Activated naive CD8-positive, alpha-beta T cell treated with anti-CD3 and anti-CD28 coated beads, Interleukin-2, amount 50 U/mL, for 24 hours (primary cell): ENCODE results near the gene DGKQ.
A peak's percentile ranks its signal among the peaks of the same experiment; 100 is the strongest.
"Not testable (repeated sequence)": the region's sequence is repeated elsewhere in the genome, so short reads cannot be mapped to it uniquely, and the experiment has no call there.

Experiments
- ATAC-seq: fragments of 150-1000 bp; cut with Tn5 transposase; one replicate; pipeline ENCODE4 v1.10.0; 2021
- DNase-seq: peaks from one replicate; pipeline ENCODE4 v3.0.0; 2021
- H3K27ac Mint-ChIP-seq: one replicate; pipeline ENCODE4 v1.8.0; 2021; ENCODE audit warnings: mild to moderate bottlenecking, mixed read lengths
- H3K27me3 Mint-ChIP-seq: one replicate; pipeline ENCODE4 v1.8.0; 2021; ENCODE audit warnings: mixed read lengths
- H3K36me3 Mint-ChIP-seq: one replicate; pipeline ENCODE4 v1.8.0; 2021; ENCODE audit warnings: low read depth, mixed read lengths
- H3K4me1 Mint-ChIP-seq: one replicate; pipeline ENCODE4 v1.8.0; 2021; ENCODE audit warnings: mixed read lengths
- H3K4me3 Mint-ChIP-seq: one replicate; pipeline ENCODE4 v1.8.0; 2021; ENCODE audit warnings: mild to moderate bottlenecking, moderate library complexity, mixed read lengths
- H3K9me3 Mint-ChIP-seq: one replicate; pipeline ENCODE4 v1.8.0; 2021; ENCODE audit warnings: mixed read lengths

Gene DGKQ

DNA sequence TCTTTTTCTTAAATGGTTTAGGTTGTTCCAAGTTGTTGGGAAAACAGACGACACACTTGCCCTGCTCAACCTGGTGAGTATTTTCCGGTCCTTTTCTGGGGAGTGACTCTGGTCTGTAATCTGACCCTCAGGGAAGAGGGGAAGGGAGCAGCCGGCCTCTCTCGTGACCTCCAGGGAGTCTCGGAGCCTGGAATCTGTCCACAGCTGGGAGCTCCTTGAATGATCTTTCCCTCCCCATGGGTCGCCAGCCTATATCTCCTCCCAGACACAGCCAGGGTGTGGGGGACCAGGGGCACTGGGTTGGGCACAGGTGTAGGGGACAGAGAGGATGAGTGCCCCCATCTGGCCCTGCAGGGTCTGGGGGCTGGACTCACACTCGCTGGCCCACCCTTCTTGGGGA is 22.2 kb downstream of the DGKQ start:
- Mint-ChIP-seq H3K4me1 (no peaks in the 10 kb centered on the region), H3K4me3 (no peak overlapping the region)
- no peak for ATAC-seq

DNA sequence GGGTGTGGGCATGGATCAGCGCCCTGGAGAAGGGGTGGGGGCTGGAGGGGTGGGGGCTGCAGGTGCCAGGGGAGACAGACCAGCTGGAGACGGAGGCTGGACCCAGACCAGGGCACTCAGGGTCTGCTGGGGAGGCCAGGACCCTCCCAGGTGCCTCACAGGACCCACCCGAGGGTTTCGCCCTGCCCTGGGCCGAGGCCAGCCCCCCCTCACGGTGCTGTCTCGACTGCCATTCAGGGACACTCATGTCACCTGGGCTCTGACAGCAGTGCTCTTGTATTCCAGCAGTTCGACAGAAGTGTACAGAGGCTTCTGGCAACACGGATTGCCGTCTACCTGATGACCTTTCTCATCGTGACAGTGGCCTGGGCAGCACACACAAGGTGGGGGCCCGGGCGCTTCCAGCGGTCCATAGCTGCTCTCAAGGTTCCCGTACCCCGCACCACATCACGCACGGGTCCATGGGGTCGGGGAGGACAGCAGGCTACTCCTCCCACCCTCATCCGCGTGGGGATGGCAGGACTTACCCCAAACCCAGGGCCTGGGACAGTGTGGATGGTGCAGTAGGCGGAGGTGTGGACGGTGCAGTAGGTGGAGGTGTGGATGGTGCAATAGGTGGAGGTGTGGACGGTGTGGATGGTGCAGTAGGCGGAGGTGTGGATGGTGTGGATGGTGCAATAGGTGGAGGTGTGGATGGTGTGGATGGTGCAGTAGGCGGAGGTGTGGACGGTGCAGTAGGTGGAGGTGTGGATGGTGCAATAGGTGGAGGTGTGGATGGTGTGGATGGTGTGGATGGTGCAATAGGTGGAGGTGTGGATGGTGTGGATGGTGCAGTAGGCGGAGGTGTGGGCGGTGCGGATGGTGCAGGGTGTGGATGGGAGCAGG is 23.0 kb downstream of the DGKQ start:
- Mint-ChIP-seq H3K9me3 (no peaks in the 10 kb centered on the region), H3K4me1 (no peaks in the 10 kb centered on the region), H3K4me3 (no peak overlapping the region), H3K36me3 (peaks cover 3% of the 10 kb centered on the region), H3K27ac (no peak overlapping the region), H3K27me3 (no peaks in the 10 kb centered on the region)
- no peak for ATAC-seq
- no peak for DNase-seq

More for the DNA sequence above, 22.2 kb downstream of the DGKQ start:
- Mint-ChIP-seq H3K27ac (no peak overlapping the region), H3K27me3 (no peaks in the 10 kb centered on the region), H3K36me3 (peaks cover 3% of the 10 kb centered on the region), H3K9me3 (no peaks in the 10 kb centered on the region)
- no peak for DNase-seq

DNA sequence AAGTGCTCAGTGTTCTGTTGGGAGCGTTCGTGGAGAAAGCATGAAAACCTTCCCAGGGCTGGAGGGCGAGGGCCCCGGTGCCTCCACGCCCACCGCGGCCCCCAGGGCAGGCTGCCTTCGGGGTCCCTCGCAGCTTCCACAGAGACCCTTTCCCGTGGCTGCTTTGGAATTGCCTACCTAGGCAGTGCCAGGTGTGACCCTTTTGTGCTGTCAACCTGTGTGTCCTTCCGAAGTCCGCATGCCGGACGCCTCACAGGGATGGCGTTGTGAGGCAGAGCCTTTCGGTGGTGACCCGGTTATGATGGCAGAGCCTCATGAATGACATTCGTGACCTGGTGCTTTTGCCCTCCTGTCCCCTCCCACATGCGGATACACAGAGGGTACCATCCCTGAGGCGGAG is 23.7 kb downstream of the DGKQ start:
- H3K36me3 Mint-ChIP-seq, result peaks cover 3% of the 10 kb centered on the region
- H3K4me1 Mint-ChIP-seq, result no peaks in the 10 kb centered on the region
- H3K27ac Mint-ChIP-seq, result no peak overlapping the region

DNA sequence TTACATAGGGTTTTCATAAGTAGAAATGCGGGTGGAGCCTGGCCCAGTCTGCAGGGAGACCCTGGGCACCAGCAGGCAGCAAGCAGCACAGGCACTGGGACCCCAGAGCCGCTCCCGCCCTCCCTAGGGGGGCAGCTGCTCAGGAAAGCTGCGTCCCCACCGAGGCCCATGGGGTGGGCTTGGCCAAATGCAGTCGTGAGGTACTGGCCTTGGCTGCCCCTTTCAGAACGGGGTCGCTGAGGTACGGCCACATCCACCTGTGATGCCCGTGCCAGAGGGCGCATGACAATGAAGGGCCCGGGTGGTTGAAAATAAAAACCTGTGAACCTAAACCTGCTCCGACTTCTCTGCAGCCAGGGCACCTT is 24.5 kb downstream of the DGKQ start:
- DNase-seq, result no peak
- no peak overlapping the region for H3K27ac Mint-ChIP-seq
- no peak overlapping the region for H3K4me3 Mint-ChIP-seq
- no peaks in the 10 kb centered on the region for H3K27me3 Mint-ChIP-seq
- H3K36me3 Mint-ChIP-seq, result no peaks in the 10 kb centered on the region
- no peaks in the 10 kb centered on the region for H3K4me1 Mint-ChIP-seq
- H3K9me3 Mint-ChIP-seq, result no peaks in the 10 kb centered on the region
- ATAC-seq, result no peak

More for the DNA sequence above, 23.7 kb downstream of the DGKQ start:
- ATAC-seq, result no peak
- DNase-seq, result no peak
- Mint-ChIP-seq H3K9me3 (no peaks in the 10 kb centered on the region), H3K4me3 (no peak overlapping the region), H3K27me3 (no peaks in the 10 kb centered on the region)

DNA sequence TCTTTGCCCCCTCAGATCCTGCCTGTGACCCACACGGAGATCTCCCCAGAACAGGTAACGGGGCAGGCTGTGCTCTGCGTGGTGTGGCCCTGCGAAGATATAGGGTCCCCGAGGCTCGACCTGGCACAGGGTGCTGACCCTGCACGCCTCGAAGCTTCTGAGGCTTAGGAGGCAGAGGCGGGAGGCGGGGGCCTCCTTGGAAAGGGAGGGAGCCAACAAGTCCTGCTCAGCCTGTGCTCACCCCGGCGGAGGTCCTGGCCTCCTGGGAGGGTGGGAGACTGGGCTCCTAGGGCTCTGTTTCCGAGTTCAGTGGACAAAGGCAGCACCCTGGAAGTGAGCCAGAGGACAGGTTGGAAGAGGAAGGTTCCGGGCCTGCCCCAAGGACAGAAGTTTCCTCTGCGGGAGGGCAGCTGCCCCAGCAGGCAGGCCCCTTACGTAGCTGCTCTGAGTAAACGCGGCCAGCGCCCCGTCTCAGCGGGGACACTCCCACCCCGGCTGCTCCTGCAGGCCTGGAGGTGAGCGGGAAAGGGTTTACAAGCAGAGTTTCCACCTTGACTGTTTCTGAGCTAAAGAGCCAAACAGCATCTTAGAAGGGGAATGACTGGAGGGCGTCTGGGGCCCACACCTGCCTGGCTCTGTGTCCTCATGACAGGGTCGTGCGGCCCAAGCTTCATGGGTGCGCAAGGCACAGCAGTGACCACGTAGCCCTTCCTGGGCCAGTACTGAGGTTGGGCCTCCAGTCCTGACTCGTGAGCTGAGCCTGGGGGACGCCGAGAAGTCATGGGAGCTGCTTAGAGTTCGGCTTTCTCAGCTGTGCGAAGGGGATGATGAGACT is 25.1 kb downstream of the DGKQ start:
- Mint-ChIP-seq H3K4me1 (no peaks in the 10 kb centered on the region), H3K36me3 (no peaks in the 10 kb centered on the region), H3K4me3 (no peak overlapping the region), H3K27me3 (no peaks in the 10 kb centered on the region), H3K27ac (no peak overlapping the region), H3K9me3 (no peaks in the 10 kb centered on the region)
- ATAC-seq (no peak), DNase-seq (no peak)

DNA sequence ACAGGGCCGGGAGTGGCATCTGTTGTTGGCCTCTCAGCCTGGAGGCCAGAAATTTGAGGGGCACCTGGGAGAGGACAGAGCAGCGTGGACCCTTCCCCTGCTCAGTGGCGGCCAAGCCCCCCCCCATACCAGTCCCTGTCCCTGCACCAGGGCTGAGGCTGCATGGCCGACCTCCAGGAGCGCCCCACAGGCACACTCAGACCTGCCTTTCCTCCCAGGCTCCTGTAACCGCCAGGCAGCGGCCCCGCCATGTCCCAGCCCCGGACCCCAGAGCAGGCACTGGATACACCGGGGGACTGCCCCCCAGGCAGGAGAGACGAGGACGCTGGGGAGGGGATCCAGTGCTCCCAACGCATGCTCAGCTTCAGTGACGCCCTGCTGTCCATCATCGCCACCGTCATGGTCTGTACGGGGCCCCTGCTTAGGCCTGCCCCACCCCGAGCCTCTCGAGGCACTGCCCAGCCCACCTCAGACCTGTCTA is 25.8 kb downstream of the DGKQ start:
- DNase-seq (no peak), ATAC-seq (no peak)
- H3K4me1 Mint-ChIP-seq, result no peaks in the 10 kb centered on the region
- no peaks in the 10 kb centered on the region for H3K9me3 Mint-ChIP-seq
- no peaks in the 10 kb centered on the region for H3K36me3 Mint-ChIP-seq
- H3K4me3 Mint-ChIP-seq, result no peak overlapping the region
- no peak overlapping the region for H3K27ac Mint-ChIP-seq
- H3K27me3 Mint-ChIP-seq, result no peaks in the 10 kb centered on the region

DNA sequence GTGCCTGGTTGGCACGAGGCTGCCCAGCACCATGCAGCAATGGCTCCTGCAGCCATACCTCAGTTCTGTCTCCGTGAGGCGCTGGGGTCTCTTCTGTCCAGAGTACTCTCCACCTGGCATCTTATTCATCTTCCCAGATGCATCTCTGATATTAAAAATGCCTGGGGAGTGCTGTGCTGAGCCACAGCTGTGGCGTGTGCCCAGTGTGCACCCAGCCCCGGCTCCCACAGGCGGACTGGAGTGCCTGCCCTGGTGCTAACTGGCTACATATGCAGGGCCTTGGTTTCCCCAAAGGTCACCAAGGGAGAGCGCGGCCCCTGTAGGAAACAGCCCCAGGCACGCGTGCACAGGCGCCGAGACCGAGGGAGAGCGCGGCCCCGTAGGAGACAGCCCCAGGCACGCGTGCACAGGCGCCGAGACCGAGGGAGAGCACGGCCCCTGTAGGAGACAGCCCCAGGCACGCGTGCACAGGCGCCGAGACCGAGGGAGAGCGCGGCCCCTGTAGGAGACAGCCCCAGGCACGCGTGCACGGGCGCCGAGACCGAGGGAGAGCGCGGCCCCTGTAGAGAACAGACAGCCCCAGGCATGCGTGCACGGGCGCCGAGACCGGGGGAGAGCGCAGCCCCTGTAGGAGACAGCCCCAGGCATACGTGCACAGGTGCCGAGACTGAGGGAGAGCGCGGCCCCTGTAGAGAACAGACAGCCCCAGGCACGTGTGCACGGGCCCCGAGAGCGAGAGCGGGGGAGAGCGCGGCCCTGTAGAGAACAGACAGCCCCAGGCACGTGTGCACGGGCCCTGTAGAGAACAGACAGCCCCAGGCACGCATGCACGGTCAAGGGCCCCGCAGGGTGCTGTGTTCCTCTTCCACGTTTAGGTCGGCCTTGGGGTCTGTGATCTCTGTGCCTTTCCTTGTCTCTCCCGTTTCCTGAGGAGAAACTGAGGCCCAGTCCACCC is 26.6 kb downstream of the DGKQ start:
- ATAC-seq, result no peak
- Mint-ChIP-seq H3K27ac (no peak overlapping the region), H3K36me3 (no peaks in the 10 kb centered on the region), H3K4me3 (no peak overlapping the region), H3K4me1 (no peaks in the 10 kb centered on the region), H3K27me3 (no peaks in the 10 kb centered on the region), H3K9me3 (no peaks in the 10 kb centered on the region)
- no peak for DNase-seq

DNA sequence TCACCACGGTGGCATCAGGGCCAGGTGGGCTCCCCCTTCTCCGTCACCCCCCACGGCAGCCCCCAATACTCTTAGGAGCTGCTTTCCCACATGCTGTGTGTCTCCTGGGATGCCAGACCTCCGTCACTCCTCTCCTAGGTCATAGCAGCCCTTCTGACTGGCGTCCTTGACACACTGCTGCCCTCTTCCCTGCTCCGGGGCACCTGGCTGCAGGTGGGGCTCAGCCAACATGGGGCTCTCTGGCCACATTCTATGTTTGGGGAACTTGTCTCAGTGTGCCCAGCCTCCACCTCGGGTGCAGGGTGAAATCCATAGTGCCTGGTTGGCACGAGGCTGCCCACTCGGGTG is 27.3 kb downstream of the DGKQ start:
- DNase-seq (no peak), ATAC-seq (no peak)
- Mint-ChIP-seq H3K9me3 (no peaks in the 10 kb centered on the region), H3K36me3 (no peaks in the 10 kb centered on the region), H3K4me3 (no peak overlapping the region), H3K27ac (no peak overlapping the region), H3K4me1 (no peaks in the 10 kb centered on the region), H3K27me3 (no peaks in the 10 kb centered on the region)

DNA sequence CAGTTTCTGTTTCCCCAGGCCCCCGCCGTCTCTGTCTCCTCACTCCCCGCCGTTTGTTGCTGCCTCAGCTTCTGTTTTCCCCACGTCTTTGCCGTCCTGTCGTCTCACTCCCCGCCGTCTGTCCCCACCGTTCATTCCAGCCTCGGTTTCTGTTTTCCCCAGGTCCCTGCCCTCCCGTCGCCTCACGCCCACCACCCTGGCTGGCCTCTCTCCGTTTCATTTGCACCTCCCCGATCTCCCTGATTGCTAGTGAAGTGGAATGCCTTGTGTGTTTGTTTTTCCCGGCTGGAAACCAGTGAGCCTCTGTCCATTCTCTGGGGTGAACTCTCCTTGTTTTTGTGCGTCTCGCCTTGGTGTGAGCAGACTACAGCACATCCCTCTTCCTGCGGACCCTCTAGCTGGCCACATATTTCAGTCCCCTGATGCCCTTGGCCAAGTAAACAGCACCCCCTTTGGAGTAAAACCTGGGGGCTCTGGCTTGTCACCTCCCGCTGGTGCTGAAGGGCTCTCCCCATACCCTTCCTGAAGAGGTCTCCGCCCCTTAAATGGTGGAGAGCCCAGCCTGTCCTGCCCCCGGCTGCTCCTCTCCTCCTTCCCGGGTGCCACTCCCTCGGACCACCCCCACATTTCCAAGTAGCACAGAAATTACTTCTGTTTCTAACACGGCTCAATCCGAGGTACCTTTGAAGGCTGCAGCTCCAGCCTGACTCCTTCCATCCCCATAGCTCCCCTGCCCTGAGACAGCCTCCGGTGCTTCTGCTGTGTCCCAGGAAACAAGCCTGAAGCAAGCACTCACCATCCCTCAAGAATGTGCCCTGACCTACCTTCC is 27.9 kb downstream of the DGKQ start:
- H3K27me3 Mint-ChIP-seq, result no peaks in the 10 kb centered on the region
- DNase-seq (no peak), ATAC-seq (no peak)
- no peak overlapping the region for H3K4me3 Mint-ChIP-seq
- H3K27ac Mint-ChIP-seq, result no peak overlapping the region
- H3K4me1 Mint-ChIP-seq, result no peaks in the 10 kb centered on the region
- H3K36me3 Mint-ChIP-seq, result no peaks in the 10 kb centered on the region
- H3K9me3 Mint-ChIP-seq, result no peaks in the 10 kb centered on the region

DNA sequence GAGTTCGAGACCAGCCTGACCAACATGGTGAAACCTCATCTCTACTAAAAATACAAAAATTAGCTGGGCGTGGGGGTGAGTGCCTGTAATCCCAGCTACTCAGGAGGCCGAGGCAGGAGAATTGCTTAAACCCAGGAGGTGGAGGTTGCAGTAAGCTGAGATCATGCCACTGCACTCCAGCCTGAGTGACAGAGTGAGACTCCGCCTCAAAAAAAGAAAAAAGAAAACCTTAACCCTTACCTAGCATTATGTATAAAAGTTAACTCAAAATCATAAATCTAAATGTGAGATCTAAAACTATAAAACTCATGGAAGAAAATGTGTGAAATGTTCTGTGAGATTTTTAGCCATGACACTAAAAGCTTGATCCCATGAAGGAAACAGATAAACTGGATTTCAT is 33.9 kb downstream of the DGKQ start:
- not testable (repeated sequence) for H3K4me1 Mint-ChIP-seq, ATAC-seq, H3K4me3 Mint-ChIP-seq

DNA sequence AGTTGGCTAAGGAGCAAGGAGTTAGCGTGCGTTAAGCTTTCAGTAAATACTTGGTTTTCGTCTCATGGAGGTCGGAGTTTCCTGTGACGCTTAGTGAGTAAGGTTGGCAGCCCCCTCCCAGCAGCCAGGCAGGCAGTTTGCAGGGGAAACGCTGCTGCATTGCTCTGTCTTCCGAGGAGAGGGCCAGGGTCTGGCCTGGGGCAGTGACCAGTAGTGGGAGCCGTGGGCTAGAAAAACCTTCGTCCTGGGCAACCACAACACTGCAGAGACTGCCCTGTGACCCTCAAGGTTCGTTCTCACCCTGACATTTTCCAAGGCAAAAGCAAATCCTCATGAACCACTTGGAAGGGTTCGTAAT is 40.7 kb downstream of the DGKQ start:
- Mint-ChIP-seq H3K4me1 (peaks cover 61% of the 10 kb centered on the region), H3K27ac (peak overlapping the region; percentile 95), H3K9me3 (no peaks in the 10 kb centered on the region), H3K4me3 (peak overlapping the region; percentile 95), H3K36me3 (no peaks in the 10 kb centered on the region), H3K27me3 (no peaks in the 10 kb centered on the region)
- DNase-seq (no peak), ATAC-seq (peak; percentile 0)

More for the DNA sequence above, 33.9 kb downstream of the DGKQ start:
- not testable (repeated sequence) for H3K9me3 Mint-ChIP-seq, DNase-seq, H3K27ac Mint-ChIP-seq, H3K36me3 Mint-ChIP-seq, H3K27me3 Mint-ChIP-seq

DNA sequence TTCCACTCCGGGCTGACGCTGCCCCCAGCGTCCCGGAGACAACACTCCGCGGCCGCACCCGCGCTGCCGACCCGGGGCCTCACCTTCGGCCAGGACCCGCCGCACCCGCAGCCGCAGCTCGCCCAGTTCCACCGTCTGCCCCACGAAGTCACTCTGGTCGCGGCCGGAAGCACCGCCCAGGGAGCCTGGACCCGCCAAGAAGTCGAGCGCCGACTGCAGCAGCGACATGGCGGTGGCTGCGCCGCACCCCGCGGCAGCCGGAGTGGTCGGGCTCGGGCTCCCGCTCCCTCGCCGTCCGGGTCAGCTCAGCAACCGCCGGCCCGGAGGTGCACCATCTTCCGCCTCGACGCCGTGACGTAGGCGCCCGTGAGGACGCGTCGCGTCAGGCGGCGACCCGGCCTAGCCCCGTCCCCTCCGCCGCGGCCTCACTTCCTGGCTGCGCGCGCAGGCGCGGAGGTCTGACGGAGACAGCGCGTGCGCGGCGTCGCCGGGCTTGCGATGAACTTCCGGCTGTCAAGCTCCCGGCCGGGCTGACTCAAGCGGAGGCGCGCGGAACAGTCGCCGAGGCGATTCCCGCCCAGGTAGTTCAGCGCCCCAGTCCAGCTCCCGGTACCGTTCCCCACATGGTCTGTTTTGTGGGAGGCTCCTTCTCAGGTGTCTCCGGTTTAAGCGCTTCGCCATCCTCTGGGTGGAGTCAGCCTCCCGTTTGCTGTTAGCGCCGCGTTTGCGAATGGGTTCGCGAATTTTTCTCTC is 41.2 kb downstream of the DGKQ start, which contains the start of the genes GAK and TMEM175:
GAK (minus strand) TSS at position 357 of the 753 bp plus-strand sequence; CDS start at position 228, 129 bp downstream.
TMEM175 (plus strand) TSS at position 501 of the 753 bp plus-strand sequence. CDS start 15,280 bp downstream, outside the sequence.
- peaks cover 61% of the 10 kb centered on the region for H3K4me1 Mint-ChIP-seq
- ATAC-seq (peak; percentile 96), DNase-seq (peak; percentile 98)
- H3K27ac Mint-ChIP-seq, result peak within 1 kb of the TSS; percentile 95
- no peaks in the 10 kb centered on the region for H3K9me3 Mint-ChIP-seq
- H3K4me3 Mint-ChIP-seq, result peak within 1 kb of the TSS; percentile 95
- H3K36me3 Mint-ChIP-seq, result no peaks in the 10 kb centered on the region
- H3K27me3 Mint-ChIP-seq, result no peaks in the 10 kb centered on the region
